GDM1 (cell line): ENCODE results near the gene TPH2.

Experiments
- DNase-seq: peaks from one replicate; lab custom pipeline; 2025; lab: John Stamatoyannopoulos, UW

Gene TPH2

DNA sequence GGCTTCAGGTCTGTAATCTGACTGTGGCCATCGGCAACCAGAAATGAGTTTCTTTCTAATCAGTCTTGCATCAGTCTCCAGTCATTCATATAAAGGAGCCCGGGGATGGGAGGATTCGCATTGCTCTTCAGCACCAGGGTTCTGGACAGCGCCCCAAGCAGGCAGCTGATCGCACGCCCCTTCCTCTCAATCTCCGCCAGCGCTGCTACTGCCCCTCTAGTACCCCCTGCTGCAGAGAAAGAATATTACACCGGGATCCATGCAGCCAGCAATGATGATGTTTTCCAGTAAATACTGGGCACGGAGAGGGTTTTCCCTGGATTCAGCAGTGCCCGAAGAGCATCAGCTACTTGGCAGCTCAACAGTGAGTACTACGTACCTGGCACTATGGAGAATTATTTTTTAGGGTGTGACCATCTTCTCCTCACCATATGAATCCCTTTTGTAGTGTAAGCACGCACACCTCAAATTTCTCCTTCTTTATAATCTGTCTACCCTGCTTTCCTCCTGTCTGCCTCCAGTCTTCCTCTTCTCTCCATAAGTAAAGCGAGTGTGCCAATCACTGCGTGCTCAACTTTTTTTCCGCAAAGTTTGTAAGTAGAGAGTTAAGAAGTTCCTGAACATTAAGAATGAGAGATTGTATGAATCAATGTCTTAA is at the start of gene TPH2:
Gene TPH2 (plus strand): TSS at position 118 of the 658 bp plus-strand sequence. CDS start 142 bp downstream, at position 260.
- peak; percentile 60 for DNase-seq

GRCh38 chr12:71890475-71890874 is 48.2 kb upstream of the TPH2 start:
- no peak for DNase-seq

DNA sequence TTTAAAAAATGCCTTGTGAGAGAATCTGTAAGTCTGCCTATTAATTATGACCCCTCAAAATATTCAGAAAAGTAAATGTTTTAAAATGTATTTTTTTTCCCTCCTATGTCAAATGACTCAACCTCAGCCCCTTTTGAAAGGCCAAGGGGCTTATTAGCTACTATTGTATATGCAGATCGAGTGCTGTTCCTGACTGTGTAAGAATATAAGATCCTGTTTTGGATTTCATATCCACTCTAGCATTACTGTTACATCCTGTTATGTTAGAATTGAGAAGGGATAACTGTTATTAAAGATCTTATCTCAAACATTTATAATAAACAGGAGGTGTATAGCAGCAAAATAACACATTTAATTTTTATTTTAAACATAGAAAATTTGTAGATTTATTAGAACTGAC is 46.6 kb upstream of the TPH2 start:
- DNase-seq: no peak

DNA sequence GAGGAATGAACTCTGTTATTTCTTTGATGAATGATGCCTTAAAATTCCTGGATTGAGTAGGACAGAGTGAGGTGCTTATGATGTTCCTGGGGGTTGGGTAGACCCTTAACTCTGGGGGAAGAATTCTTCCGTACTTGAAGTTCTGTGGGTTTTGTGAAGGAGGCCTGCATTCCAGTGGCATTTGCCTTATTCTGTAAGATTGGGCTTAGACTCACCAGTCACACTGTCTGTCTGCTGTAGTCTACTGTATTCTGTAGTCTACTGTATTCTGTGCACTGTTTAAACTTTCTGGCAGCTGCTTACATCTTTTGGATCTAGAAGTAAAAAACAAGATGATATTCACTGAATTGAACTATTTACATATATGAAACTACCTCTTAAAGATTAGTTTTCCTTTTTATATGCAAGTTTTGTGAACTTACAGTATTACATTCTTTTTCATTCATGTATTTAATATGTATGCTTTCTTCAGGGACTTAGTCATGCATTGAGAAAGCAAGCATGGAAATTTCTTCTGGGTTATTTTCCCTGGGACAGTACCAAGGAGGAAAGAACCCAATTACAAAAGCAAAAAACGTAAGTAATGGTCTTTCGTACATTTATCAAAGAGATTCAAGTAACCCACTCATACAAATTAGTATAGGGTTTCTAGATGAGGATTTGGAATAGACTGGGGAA is 42.3 kb upstream of the TPH2 start:
- no peak for DNase-seq

- DNase-seq: no peak
Measured at GRCh38 chr12:71900091-71900490, 38.6 kb upstream of the TPH2 start.

DNA sequence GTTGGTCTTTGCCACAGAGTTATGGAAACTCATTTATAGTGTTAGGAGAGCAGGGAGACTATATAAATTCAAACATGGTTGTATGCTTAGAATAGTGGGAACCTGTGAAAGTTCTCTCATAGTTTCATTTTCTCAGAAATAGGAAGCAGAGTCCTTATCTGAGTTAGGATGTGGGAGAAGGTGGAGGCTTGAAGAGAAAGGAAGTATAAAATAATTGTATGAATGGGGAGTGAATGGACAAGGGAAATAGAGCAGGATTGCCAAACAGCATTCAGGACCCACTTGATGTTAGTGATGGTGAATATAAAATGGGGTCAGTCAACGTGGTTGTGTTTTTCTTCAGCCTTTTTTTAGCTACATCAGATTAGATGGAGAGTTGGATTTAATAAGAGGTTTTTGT is 34.0 kb upstream of the TPH2 start:
- no peak for DNase-seq

- DNase-seq: no peak
Measured at GRCh38 chr12:71935594-71935993, 3.1 kb upstream of the TPH2 start.

DNA sequence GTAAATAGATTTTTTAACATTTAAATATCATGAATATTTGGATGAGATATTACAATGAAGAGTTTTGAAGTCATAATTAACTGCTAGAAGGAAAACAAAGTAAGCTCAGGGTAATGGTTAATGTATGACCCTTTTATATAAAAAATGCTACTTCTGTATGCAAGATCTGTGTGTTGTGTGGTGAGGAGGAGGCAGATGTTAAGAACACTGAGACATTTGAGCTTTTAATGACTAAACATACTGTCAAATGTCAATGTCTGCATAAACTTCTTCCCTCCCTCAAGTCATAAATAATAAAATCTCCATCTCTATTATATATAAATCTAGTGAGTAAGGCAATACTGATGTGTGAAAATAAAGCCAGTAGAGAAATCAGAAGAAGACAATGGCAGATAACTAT is 1.4 kb downstream of the TPH2 start:
- no peak for DNase-seq

DNA sequence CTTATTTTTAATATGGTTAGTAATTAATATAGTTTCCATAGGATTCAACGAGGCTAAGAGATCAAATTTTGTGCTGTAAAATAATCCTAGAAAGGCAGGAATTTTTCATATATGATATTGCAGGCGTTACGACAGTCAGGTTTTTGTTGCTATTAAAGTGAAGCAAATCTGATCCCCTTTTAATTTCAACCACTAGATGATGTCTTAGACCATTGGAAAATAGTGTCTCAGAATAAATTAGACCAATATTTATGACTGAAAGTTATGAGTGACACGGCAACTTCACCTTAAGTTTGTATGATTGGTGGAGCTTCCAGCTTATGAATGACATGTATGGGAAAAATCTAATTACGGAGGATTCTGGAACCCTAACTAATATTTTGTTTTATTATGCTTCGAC is 2.5 kb downstream of the TPH2 start:
- no peak for DNase-seq

DNA sequence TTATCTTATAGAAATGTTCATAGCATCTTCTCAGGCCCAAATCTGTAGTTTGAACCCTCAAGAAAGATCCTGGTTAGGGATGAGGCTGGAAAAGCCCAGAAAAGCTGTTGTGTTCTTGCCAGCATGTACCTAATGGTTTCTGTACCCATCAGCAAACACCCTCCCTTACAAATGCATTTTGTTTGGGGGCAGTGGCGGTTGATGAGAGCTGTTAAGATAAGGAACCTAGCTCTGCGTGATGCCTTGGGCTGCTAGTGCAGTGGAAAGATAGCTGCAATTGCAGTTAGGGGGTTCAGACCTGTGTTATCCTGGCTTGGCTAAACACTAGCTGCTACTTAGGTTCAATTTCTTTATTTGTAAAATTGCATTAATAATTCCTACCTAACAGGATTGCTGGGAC is 3.6 kb downstream of the TPH2 start:
- DNase-seq: no peak

DNA sequence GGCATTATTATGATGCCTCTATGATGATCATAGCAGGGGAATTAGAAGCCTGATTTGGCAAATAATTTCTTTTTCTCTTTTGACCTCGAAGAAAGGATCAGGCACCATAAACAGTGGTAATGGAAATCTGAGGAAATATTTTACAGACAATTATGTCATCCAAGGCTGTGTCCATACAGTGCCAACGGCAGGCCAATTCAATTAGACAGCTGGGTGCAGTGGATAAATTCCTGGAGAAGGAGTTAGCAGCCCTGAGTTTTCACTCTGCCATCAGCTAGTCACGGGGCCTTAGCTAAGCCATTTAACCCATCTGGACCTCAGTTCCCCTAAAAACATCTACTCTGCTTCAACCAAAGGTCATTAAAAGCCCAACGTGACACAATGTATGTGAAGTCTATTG is 4.1 kb downstream of the TPH2 start:
- no peak for DNase-seq

DNA sequence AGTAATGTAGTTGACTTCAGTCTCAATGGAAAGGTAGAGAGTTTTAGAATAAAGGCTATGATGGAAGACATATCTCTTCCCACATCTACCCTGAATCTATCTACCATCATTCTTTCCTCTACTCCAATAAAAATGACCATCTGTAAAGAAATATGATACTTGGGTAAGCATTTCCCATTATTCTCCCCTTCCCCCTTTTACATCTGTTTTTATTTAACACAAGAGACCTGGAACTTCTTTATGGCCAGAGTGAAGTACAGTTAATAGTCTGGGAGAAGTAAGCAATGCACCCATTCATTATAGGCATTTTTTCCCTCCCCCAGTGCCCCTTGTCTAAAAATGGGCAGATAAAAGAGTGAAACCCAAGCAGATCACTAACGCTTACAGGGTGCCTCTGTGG is 6.5 kb downstream of the TPH2 start:
- no peak for DNase-seq

- no peak for DNase-seq
Measured at GRCh38 chr12:71945883-71946282, 7.2 kb downstream of the TPH2 start.

DNA sequence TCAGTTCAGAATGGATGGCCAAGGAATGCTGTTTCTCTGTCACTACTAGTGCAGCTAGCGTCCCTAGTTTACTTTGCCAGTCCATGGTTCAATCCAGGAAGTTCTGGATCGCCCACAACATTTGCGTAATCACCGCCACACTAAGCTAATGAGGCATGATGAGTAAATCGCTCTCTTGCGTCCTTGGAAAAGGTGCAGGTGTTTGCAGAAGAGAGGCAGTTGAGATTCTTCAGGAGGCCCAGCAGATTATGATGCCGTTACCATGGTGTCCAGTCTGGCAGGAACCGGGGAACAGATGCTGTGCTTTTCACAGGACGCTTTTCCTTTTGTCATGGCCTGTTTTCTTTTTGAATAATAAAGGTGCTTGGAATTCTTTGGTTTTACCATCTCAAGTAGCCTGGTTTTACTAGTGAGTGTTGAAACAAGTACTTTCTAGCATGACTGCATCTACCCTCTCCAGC is 9.0 kb downstream of the TPH2 start:
- no peak for DNase-seq

GRCh38 chr12:71948390-71948789 is 9.7 kb downstream of the TPH2 start:
- no peak for DNase-seq

GRCh38 chr12:71949646-71950045 is 11.0 kb downstream of the TPH2 start:
- DNase-seq: no peak

DNA sequence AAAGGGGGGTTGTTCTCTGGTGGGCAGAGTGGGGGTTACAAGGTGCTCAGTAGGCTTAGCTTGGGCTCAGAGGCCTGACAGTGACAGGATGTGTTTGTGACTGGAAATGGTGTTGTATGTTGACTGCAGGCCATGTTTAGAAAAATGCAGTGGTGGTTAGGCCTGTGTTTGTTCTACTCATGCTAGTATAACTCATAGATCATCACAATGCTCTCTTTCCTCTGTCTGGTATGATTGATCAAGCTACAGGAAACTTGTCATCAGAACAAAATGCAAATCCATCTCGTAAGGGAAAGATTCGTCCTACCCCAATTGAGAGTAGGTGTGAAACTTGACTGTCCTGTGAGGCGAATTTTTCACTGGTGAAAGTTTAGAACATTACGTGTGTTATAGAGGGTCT is 11.8 kb downstream of the TPH2 start:
- DNase-seq: no peak

- DNase-seq: no peak
Measured at GRCh38 chr12:71950819-71951218, 12.2 kb downstream of the TPH2 start.

DNA sequence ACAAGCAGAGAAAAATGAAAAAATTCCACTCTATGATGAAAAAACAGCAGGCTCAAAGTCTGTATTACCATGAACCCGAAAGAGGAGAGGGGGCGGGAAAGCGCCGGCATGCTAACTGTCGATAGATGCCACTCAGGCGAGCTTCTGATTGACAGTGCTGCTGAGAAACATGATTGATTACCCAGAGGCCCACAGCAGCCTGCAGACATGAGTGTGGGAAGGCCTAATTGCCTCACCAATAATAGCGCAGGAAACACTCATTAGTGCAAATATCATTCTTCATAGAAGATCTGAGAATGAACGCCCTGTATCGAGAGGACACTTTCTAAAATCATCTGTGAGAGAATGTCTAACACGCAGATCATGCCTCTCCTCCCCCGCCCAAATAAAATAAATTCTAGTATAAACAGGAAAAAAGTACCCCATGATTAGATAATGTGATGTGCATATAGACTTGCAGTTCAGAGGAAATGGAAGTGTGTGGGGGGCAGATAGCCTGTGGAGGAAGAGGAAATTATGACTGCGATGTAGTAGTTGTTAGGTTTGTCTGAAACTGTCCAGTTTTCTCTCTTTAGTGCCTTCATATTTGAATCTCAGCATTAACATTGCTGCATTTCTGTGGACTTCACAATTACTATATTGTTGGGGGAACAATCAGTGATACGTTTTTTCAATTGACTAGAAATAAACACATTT is 15.6 kb downstream of the TPH2 start:
- no peak for DNase-seq

GRCh38 chr12:71954861-71955260 is 16.2 kb downstream of the TPH2 start:
- DNase-seq: no peak

DNA sequence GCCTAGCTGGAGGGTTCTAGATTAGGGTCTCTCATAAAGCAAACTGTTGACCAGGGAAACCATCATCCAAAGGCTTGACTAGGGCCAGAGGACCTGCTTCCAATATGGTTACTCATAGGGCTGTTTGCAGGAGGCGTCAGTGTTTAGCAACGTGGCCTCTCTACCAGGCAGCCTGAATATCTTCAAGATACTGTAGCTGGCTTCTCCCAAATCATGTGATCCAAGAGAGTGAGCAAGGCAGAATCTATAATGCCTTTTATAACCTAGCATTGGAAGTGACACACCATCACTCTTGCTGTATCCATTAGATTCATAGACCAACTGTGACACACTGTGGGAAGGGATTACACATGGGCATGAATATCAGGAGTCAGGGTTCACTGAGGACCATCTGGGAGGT is 17.3 kb downstream of the TPH2 start:
- DNase-seq: no peak

GRCh38 chr12:71958056-71958455 is 19.4 kb downstream of the TPH2 start:
- DNase-seq: no peak

GRCh38 chr12:71958457-71958856 is 19.8 kb downstream of the TPH2 start:
- DNase-seq: no peak
